ENCODE measurements around the gene TTC19. TPM values are rescaled to one million over a fixed set of nuclear protein-coding genes. Genes with fewer than 3 reads are reported as not detected.

TTC19 gene
- total RNA-seq, 4 donors from 2014 or later, result 27.7 to 57.9 (median 48.0) TPM

DNA sequence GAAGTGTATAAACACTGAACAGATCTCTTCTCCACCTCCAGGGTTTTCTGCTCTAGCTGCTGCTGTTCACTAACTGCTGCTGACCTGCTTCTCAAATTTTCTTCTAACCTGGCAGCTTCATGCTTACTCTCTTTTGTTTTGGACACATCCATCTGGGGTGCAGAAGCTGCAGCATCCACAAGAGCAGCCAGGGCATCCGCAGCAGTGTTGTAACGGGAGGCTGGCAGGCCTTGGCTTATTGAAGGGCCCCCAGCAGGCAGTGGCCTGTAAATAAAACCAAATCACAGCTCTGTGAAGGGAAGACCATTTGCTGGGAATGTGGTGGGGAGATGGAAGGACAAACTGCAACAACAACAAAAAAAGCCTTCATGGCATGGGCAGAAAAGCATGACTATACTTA, 62.0 kb downstream of the TTC19 start:
- TF ChIP-seq, protein P1, sequence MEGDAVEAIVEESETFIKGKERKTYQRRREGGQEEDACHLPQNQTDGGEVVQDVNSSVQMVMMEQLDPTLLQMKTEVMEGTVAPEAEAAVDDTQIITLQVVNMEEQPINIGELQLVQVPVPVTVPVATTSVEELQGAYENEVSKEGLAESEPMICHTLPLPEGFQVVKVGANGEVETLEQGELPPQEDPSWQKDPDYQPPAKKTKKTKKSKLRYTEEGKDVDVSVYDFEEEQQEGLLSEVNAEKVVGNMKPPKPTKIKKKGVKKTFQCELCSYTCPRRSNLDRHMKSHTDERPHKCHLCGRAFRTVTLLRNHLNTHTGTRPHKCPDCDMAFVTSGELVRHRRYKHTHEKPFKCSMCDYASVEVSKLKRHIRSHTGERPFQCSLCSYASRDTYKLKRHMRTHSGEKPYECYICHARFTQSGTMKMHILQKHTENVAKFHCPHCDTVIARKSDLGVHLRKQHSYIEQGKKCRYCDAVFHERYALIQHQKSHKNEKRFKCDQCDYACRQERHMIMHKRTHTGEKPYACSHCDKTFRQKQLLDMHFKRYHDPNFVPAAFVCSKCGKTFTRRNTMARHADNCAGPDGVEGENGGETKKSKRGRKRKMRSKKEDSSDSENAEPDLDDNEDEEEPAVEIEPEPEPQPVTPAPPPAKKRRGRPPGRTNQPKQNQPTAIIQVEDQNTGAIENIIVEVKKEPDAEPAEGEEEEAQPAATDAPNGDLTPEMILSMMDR (IDR thresholded peaks at IDR 0.05; ENCODE audit: low read depth), result no peak

DNA sequence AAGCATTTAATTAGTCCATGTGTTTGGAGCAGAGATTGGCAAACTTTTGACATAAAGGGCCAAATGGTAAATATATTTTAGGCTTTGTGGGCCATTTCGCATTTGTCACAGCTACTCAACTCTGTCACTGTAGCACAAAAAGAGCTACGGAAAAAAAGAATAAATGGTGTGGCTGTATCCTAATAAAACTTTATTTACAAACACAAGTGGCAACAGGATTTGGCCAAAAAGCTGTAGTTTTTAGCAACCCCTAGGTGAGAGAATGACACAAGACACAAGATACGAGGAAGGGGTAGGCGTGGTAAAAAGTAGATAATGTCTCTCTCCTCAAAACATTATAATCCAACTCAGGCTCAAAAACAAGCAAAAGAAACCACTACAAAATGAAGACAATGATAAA, 66.5 kb downstream of the TTC19 start:
- TF ChIP-seq, protein P1 (IDR thresholded peaks at IDR 0.05; ENCODE audit: low read depth), result no peak

DNA sequence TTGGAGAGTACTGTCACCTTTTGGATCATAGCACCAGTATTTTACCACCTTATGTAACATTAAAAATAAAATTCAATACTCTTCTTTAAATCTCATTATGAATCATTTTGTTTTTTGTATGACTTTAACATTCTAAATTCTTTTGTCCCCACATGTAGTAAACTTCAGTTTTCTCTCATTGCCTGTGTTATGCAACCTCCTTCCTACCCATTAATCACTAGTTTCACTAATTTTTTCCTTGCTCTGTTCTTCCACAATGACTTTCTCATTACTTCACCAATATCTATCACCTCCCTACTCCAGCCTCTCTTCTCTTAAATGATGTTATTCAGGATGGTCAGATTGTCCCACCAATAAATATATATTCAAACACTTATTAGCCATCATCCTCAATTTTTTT, 68.7 kb downstream of the TTC19 start:
- TF ChIP-seq, protein P1 (IDR thresholded peaks at IDR 0.05; ENCODE audit: low read depth), result no peak

DNA sequence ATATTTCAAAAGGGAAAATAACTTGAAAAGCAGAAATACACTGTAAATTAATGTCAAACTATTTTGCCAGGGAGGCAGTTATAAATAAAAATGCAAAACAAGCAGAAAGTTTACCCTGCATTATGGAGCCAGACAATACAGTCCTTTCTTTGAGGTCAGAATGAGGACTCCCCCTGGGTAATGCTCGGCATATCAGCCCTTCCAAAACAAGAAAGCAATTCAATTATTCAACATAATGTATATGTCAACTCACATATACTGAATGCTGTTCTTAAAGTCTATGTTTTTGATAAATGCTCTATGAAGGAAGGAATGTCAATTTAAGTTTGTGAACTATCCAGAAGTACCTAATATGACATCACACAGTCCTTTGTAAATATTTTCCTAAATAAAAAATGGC, 72.4 kb downstream of the TTC19 start:
- TF ChIP-seq, protein P1 (IDR thresholded peaks at IDR 0.05; ENCODE audit: low read depth), result no peak

DNA sequence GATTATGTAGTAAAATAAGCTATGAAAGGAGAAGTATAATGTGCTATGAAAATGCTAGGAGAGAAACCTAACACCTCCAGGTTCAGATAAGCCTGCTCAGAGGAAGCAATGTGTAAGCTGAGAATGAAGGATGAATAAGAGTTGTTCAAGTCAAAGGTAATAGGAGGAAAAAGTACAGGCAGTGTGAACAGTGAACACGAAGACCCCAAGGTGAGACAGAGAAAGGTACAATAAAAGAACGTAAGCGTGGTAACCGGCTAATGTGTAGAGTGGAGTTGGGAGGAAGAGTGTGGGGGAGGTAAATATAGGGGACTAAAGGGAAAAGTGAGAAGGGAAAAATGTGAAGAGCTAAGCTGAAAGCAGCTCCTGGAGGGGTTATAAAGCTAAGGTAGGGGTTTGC, 74.2 kb downstream of the TTC19 start:
- TF ChIP-seq, protein P1 (IDR thresholded peaks at IDR 0.05; ENCODE audit: low read depth), result no peak

DNA sequence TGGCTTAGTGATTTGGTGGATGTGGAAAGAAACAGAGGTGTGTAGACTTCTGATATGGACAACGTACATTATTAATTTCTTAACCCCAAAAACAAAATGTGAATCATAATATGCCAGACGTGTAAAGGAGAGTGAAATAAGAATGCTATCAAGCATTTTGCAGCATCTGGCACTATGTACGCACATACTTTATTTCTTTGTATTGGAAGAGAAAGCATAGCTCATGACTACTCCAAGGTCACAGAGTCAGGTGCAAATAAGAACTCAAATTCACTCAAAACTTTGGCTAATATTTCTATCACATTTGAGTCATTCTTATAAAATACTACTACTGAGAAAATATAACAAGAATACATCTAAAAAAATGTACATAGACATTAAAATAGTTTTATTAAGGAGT, 74.8 kb downstream of the TTC19 start:
- TF ChIP-seq, protein P1 (IDR thresholded peaks at IDR 0.05; ENCODE audit: low read depth), result no peak

DNA sequence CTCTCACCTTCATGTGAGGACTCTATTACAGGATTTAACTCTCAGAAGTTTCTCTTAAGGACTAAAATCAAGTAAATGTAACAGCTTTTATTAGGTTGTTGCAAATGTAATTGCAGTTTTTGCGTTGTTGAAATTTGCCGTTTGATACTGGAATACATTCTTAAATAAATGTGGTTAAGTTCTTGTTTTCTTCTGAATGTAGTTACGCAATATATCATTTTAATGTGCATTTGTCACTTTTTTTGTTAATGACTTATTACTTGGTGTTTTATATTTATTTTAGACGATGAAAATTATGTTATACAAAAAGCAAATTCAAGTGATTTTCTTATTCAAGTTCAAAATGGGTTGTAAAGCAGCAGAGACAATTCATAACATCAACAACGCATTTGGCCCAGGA, 76.3 kb downstream of the TTC19 start:
- TF ChIP-seq, protein P1 (IDR thresholded peaks at IDR 0.05; ENCODE audit: low read depth), result no peak

Other genes with a start within 250 kb of the TTC19 start
- gene ADORA2B, start 54.7 kb upstream of the TTC19 start, total RNA-seq, result 10 to 100 TPM in 1 of 4 donors, 1 to 10 TPM in 2, not detected in 1; 1.1 to 11.4 (median 1.3) TPM
- 10 to 100 TPM in 3 of 4 donors, 1 to 10 TPM in 1; 9.7 to 23.9 (median 16.8) TPM for gene ZSWIM7, start 120 bp upstream of the TTC19 start, total RNA-seq
- gene NCOR1, start 215.7 kb downstream of the TTC19 start, total RNA-seq, result 100 to 1,000 TPM in 3 of 4 donors, 10 to 100 TPM in 1; 96.9 to 158 (median 133) TPM
- gene PIGL, start 217.4 kb downstream of the TTC19 start, total RNA-seq, result 10 to 100 TPM; 59.7 to 94.0 (median 68.0) TPM

All from subcutaneous adipose tissue (tissue), 4 donors.